GM12878 (cell line): ENCODE results near the gene CGB5. TPM values are rescaled to one million over a fixed set of nuclear protein-coding genes. Genes with fewer than 3 reads are reported as not detected.

ENCODE experiments used
- ATAC-seq: fragments of 200-7000 bp; cut with Tn5 transposase; 3 replicates; pipeline ENCODE4 v1.9.1; 2020; ENCODE audit warnings: mild to moderate bottlenecking, moderate library complexity
- BruUV-seq: library from RNA; stranded (reverse); fragments of 400-500 nt; replicated peaks from 2 replicates; lab custom pipeline; 2021; lab: Mats Ljungman, UMichigan
- CTCF ChIA-PET: fragments of 300-600 bp; sonication (Branson Sonifier 250); formaldehyde crosslinking; extraction: SDS; loops from one replicate; lab custom pipeline; 2021; ENCODE audit warnings: inconsistent platforms; lab: Yijun Ruan, JAX
- POLR2A ChIA-PET: fragments of 350-600 bp; formaldehyde crosslinking; extraction: SDS; loops from one replicate; lab custom pipeline; 2021; ENCODE audit warnings: inconsistent platforms; lab: Charles Lee
- RAD21 ChIA-PET: fragments of 300-600 bp; sonication (Branson Sonifier 250); formaldehyde crosslinking; loops from one replicate; lab custom pipeline; 2023; ENCODE audit warnings: antibody characterized with exemption; ENCODE audit not compliant: unreplicated experiment; lab: Charles Lee
- SMC1A ChIA-PET: fragments of 300-600 bp; sonication (Branson Sonifier 250); formaldehyde crosslinking; loops from one replicate; lab custom pipeline; 2023; ENCODE audit not compliant: unreplicated experiment, uncharacterized antibody; lab: Charles Lee
- DNase-seq: peaks from one replicate; pipeline ENCODE4 v3.0.0-alpha.2; 2011; ENCODE audit warnings: low read depth, low spot score
- FAIRE-seq: peaks from 3 replicates; lab custom pipeline; 2011; peaks lifted over from hg19 to GRCh38; lab: Jason Lieb, UNC
- H2AFZ ChIP-seq: 2 replicates; pipeline ENCODE4 v1.6.0; 2011; ENCODE audit warnings: low read depth, low read length, control low read depth; ENCODE audit not compliant: control insufficient read depth
- H3K27ac ChIP-seq: 2 replicates; pipeline ENCODE4 v1.5.1; 2011; ENCODE audit warnings: control low read depth; ENCODE audit not compliant: control insufficient read depth, insufficient read depth
- H3K27me3 ChIP-seq, 2 experiments: replicated peaks in 1 of 2; 2 replicates each; pipeline versions ENCODE4 v1.6.0 to v1.6.1; 2011; ENCODE audit warnings: low read length in 1 of 2; ENCODE audit not compliant: control insufficient read depth in 2 of 2, insufficient read depth in 2 of 2
- H3K36me3 ChIP-seq, 2 experiments: 2 replicates each; pipeline ENCODE4 v1.5.1; 2011; ENCODE audit warnings: low read length in 1 of 2; ENCODE audit not compliant: control insufficient read depth in 2 of 2, insufficient read depth in 2 of 2
- H3K4me1 ChIP-seq: 2 replicates; pipeline ENCODE4 v1.6.1; 2011; ENCODE audit warnings: mild to moderate bottlenecking, low read length, moderate library complexity, mixed read lengths; ENCODE audit not compliant: control insufficient read depth, insufficient read depth
- H3K4me2 ChIP-seq: 2 replicates; pipeline ENCODE4 v1.6.0; 2011; ENCODE audit warnings: control low read depth; ENCODE audit not compliant: control insufficient read depth, insufficient read depth
- H3K4me3 ChIP-seq: fragments of 200-600 bp; sonication (generic); 2 replicates; pipeline ENCODE4 v1.5.1; 2016
- H3K79me2 ChIP-seq: 2 replicates; pipeline ENCODE4 v1.6.0; 2011; ENCODE audit warnings: low read length; ENCODE audit not compliant: control insufficient read depth, insufficient read depth
- H3K9ac ChIP-seq: 2 replicates; pipeline ENCODE4 v1.8.0; 2011; ENCODE audit warnings: low read length, control low read depth, mixed read lengths; ENCODE audit not compliant: control insufficient read depth, insufficient read depth
- H3K9me3 ChIP-seq: replicated peaks from 3 replicates; pipeline ENCODE4 v1.5.1; 2011; ENCODE audit warnings: mild to moderate bottlenecking, low read length; ENCODE audit not compliant: control insufficient read depth, insufficient read depth
- H4K20me1 ChIP-seq: 2 replicates; pipeline ENCODE4 v1.6.0; 2011; ENCODE audit not compliant: control insufficient read depth, insufficient read depth
- BCL3 ChIP-seq: IDR thresholded peaks from 2 replicates; pipeline ENCODE4 v1.6.1; 2011; ENCODE audit warnings: borderline replicate concordance, low read depth, mild to moderate bottlenecking, moderate library complexity, low read length; ENCODE audit not compliant: insufficient read depth, poor library complexity, severe bottlenecking
- BCLAF1 ChIP-seq: fragments of 450-650 bp; IDR thresholded peaks from 2 replicates; pipeline ENCODE4 v1.6.1; 2017; ENCODE audit warnings: antibody characterized with exemption, mild to moderate bottlenecking, moderate library complexity
- CHD4 ChIP-seq: fragments of 200-600 bp; sonication (generic); IDR thresholded peaks from 2 replicates; pipeline ENCODE4 v1.6.1; 2016; ENCODE audit warnings: mild to moderate bottlenecking
- CREB1 ChIP-seq: IDR thresholded peaks from 2 replicates; pipeline ENCODE4 v1.6.1; 2012; ENCODE audit warnings: low read depth, mild to moderate bottlenecking, inconsistent platforms
- E2F8 ChIP-seq: fragments of 450-650 bp; IDR thresholded peaks from 2 replicates; pipeline ENCODE4 v1.6.1; 2018; ENCODE audit warnings: mild to moderate bottlenecking, low read depth, moderate library complexity; ENCODE audit not compliant: partially characterized antibody
- GATAD2B ChIP-seq: fragments of 450-650 bp; conservative IDR thresholded peaks from 2 replicates; pipeline ENCODE4 v1.6.1; 2017; ENCODE audit warnings: low read depth, mild to moderate bottlenecking, moderate library complexity
- KLF5 ChIP-seq: fragments of 450-650 bp; IDR thresholded peaks from 2 replicates; pipeline ENCODE4 v1.6.1; 2014; ENCODE audit warnings: mild to moderate bottlenecking; ENCODE audit not compliant: partially characterized antibody
- NR2C1 ChIP-seq: fragments of 450-650 bp; IDR thresholded peaks from 2 replicates; pipeline ENCODE4 v1.6.1; 2017; ENCODE audit warnings: antibody characterized with exemption, mild to moderate bottlenecking, moderate library complexity
- RBBP5 ChIP-seq: fragments of 200-600 bp; sonication (generic); conservative IDR thresholded peaks from 2 replicates; pipeline ENCODE4 v1.6.1; 2016
- SMARCA5 ChIP-seq: fragments of 450-650 bp; IDR thresholded peaks from 2 replicates; pipeline ENCODE4 v1.6.1; 2017; ENCODE audit warnings: mild to moderate bottlenecking
- ZBTB4 ChIP-seq: fragments of 450-650 bp; formaldehyde crosslinking; IDR thresholded peaks from 2 replicates; pipeline ENCODE4 v1.4.0; 2022; ENCODE audit warnings: mild to moderate bottlenecking, moderate library complexity
- ZSCAN29 ChIP-seq: fragments of 450-650 bp; IDR thresholded peaks from 2 replicates; pipeline ENCODE4 v1.6.1; 2017; ENCODE audit warnings: mild to moderate bottlenecking, moderate library complexity
- WGBS: methylation state at CpG from one replicate; pipeline ENCODE4 v1.1.6; 2016; ENCODE audit warnings: low lambda C conversion rate; ENCODE audit not compliant: insufficient replicate concordance, insufficient coverage; ENCODE audit errors: missing lambda C conversion rate; 5-methylcytosine and 5-hydroxymethylcytosine counted together
- in situ Hi-C: fragments of 300-500 bp; cut with MboI; formaldehyde crosslinking; loops from 9 replicates; pipeline ENCODE4 v1.14.3; 2018; ENCODE audit warnings: mixed read lengths
- intact Hi-C: fragments of 100-400 bp; cut with micrococcal nuclease; formaldehyde crosslinking; loops from one replicate; pipeline ENCODE4 v1.14.2; 2022; ENCODE audit not compliant: unreplicated experiment
- polyA plus RNA-seq, 11 experiments: library from polyadenylated mRNA; depleted of rRNA in 4 of 11; unstranded in 6 of 11; stranded (reverse) in 5 of 11; fragments of >200 nt; fragmentation: Nextera tagmentation in 4 of 11; fragmentation: Illumina TruSeq in 1 of 11; extraction: Ambion mirVana in 4 of 11; extraction: Trizol in 1 of 11; gene quantifications; 1 replicate in 1 of 11; 2 replicates in 10 of 11; pipeline versions ENCODE4 v1.2.1 to v1.2.3, GENCODE V29; 2011 to 2016; ENCODE audit warnings: inconsistent platforms in 2 of 11, missing spikeins in 2 of 11, low read depth in 1 of 11
- total RNA-seq, 4 experiments: library from RNA; depleted of rRNA in 3 of 4; stranded (reverse); fragments of >200 nt in 3 of 4; fragmentation: Illumina TruSeq in 1 of 4; extraction: Trizol in 1 of 4; gene quantifications; 2 replicates each; pipeline versions ENCODE4 v1.2.1 to v1.2.3, GENCODE V29; 2013 to 2021

Gene CGB5
- total and polyA plus RNA-seq, 10 of the 15 experiments (the other 5 are each of a cell fraction or from before 2014, with no cell fraction given), result not detected

GRCh38 chr19:49058562-49058961 is 14.9 kb downstream of the CGB5 start (continued):
- TF ChIP-seq ZBTB4 (CRISPR knock-in tag) (no peak), BCLAF1 (no peak), ZSCAN29 (no peak), RBBP5 (no peak)

- no peak overlapping the region for H2AFZ ChIP-seq
- DNase-seq (no peak), ATAC-seq (no peak), FAIRE-seq (no peak)
- ChIA-PET SMC1A (no interaction called here), RAD21 (no interaction called here), POLR2A (interaction anchor here (0.6 kb wide), 1 partner anchor 494 kb away, joined by 3 read pairs; no protein-coding TSS in a partner anchor), CTCF (no interaction called here)
- WGBS, result 40% methylated on average over 9 of the region's 9 CpGs
- intact Hi-C loops (no loop called here), in situ Hi-C loops (no loop called here)
- H3K36me3 ChIP-seq, result no peaks in the 10 kb centered on the region
- no peaks in the 10 kb centered on the region for H3K4me1 ChIP-seq
- no peak overlapping the region for H3K27ac ChIP-seq
- H3K4me3 ChIP-seq, result no peak overlapping the region
- H3K9ac ChIP-seq, result no peak overlapping the region
- TF ChIP-seq KLF5, result no peak
- no peak for TF ChIP-seq NR2C1
- TF ChIP-seq GATAD2B, result no peak
- no peak for TF ChIP-seq BCL3
- TF ChIP-seq E2F8, result no peak
- no peak for TF ChIP-seq CREB1
- TF ChIP-seq CHD4, result no peak
- no peak for TF ChIP-seq SMARCA5
- no peak for TF ChIP-seq ZSCAN29
- H3K79me2 ChIP-seq, result no peaks in the 10 kb centered on the region
- no peak overlapping the region for H3K4me2 ChIP-seq
- H3K27me3 ChIP-seq, result peaks cover 5 to 16% of the 10 kb centered on the region in 2 experiments; a peak in 3 of 4 replicates
- no peaks in the 10 kb centered on the region for H3K9me3 ChIP-seq
- no TSS peak for BruUV-seq
- no peaks in the 10 kb centered on the region for H4K20me1 ChIP-seq
These were observed 15.4 kb downstream of the CGB5 start for GRCh38 chr19:49059053-49059452.
